Subcutaneous abdominal adipose tissue (tissue), 5 donors: Measurements from ENCODE around the gene HCK.

Experiments
- H3K27ac ChIP-seq: one replicate; pipeline ENCODE4 v1.7.0; 2013; ENCODE audit warnings: low read depth, mild to moderate bottlenecking, inconsistent platforms, low read length, moderate library complexity
- H3K27me3 ChIP-seq, 5 donors: one replicate each; pipeline ENCODE4 v1.7.0; 2013; ENCODE audit warnings: low read length in 5 of 5, inconsistent platforms in 1 of 5; ENCODE audit not compliant: control insufficient read depth in 5 of 5, insufficient read depth in 4 of 5
- H3K36me3 ChIP-seq, 5 donors: one replicate each; pipeline ENCODE4 v1.7.0; 2013; ENCODE audit warnings: low read length in 5 of 5; ENCODE audit not compliant: control insufficient read depth in 5 of 5, insufficient read depth in 5 of 5
- H3K4me1 ChIP-seq, 5 donors: one replicate each; pipeline ENCODE4 v1.7.0; 2013; ENCODE audit warnings: low read length in 5 of 5, mild to moderate bottlenecking in 3 of 5, moderate library complexity in 1 of 5; ENCODE audit not compliant: control insufficient read depth in 5 of 5, insufficient read depth in 5 of 5
- H3K4me3 ChIP-seq, 5 donors: one replicate each; pipeline ENCODE4 v1.7.0; 2013; ENCODE audit warnings: low read length in 5 of 5, low read depth in 1 of 5
- H3K9ac ChIP-seq, 5 donors: one replicate each; pipeline ENCODE4 v1.7.0; 2013; ENCODE audit warnings: low read length in 5 of 5, mild to moderate bottlenecking in 4 of 5, moderate library complexity in 3 of 5
- H3K9me3 ChIP-seq, 5 donors: one replicate each; pipeline ENCODE4 v1.7.0; 2013; ENCODE audit warnings: low read length in 5 of 5; ENCODE audit not compliant: control insufficient read depth in 5 of 5
- donor health status: healthy.
- donor health status: healthy.
- donor health status: healthy.
- donor health status: healthy.
- donor health status: healthy.

The HCK gene

GRCh38 chr20:32087070-32087469 is 35.0 kb downstream of the HCK start:
- Histone ChIP-seq H3K9me3 (peaks cover 0 to 3% (median 0%) of the 10 kb centered on the region in 5 donors), H3K27ac (no peak overlapping the region), H3K9ac (no peak overlapping the region), H3K4me3 (no peak overlapping the region), H3K36me3 (peaks cover 0 to 39% (median 5%) of the 10 kb centered on the region in 5 donors), H3K4me1 (peaks cover 0 to 6% (median 0%) of the 10 kb centered on the region in 5 donors), H3K27me3 (peaks cover 0 to 7% (median 4%) of the 10 kb centered on the region in 5 donors)

DNA sequence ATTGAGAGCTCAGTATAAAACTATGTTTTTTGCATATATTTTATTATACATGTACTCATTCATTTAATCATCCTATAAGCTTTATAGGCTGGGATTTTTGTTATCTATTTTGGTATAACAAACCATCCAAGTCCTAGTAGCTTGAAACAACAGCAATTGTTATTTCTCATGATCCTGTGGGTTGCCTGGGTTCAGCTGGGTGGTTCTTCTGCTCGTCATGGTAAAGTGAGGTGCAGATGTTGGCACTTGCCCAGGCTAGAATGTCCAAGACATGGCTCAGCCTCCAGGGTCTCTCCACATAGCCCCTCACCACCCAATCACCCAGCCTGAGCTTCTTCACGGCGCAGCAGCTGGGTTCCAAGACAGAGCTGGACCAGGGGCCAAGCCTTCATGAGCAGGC is 36.7 kb downstream of the HCK start:
- Histone ChIP-seq H3K9ac (no peak overlapping the region), H3K36me3 (peaks cover 0 to 42% (median 5%) of the 10 kb centered on the region in 5 donors), H3K4me3 (no peak overlapping the region), H3K27ac (no peak overlapping the region), H3K9me3 (peaks cover 0 to 3% (median 0%) of the 10 kb centered on the region in 5 donors), H3K27me3 (peaks cover 0 to 7% (median 2%) of the 10 kb centered on the region in 5 donors), H3K4me1 (peaks cover 0 to 4% (median 0%) of the 10 kb centered on the region in 5 donors)

GRCh38 chr20:32089637-32090362 is 37.8 kb downstream of the HCK start:
- peaks cover 0 to 2% (median 0%) of the 10 kb centered on the region in 5 donors for H3K4me1 ChIP-seq

GRCh38 chr20:32091888-32092346 is 39.9 kb downstream of the HCK start:
- peaks cover 0 to 27% (median under 1%) of the 10 kb centered on the region in 5 donors for H3K36me3 ChIP-seq
- no peak overlapping the region for H3K9ac ChIP-seq
- H3K4me1 ChIP-seq = no peaks in the 10 kb centered on the region
- H3K27me3 ChIP-seq = peaks cover 0 to 4% (median 0%) of the 10 kb centered on the region in 5 donors
- peaks cover 0 to 3% (median 0%) of the 10 kb centered on the region in 5 donors for H3K9me3 ChIP-seq
- H3K27ac ChIP-seq = no peak overlapping the region
- no peak overlapping the region for H3K4me3 ChIP-seq

More at GRCh38 chr20:32089637-32090362, 37.8 kb downstream of the HCK start:
- peaks cover 0 to 3% (median 0%) of the 10 kb centered on the region in 5 donors for H3K9me3 ChIP-seq
- no peak overlapping the region for H3K27ac ChIP-seq
- H3K27me3 ChIP-seq = peaks cover 0 to 4% (median 2%) of the 10 kb centered on the region in 5 donors
- peaks cover 0 to 32% (median 5%) of the 10 kb centered on the region in 5 donors for H3K36me3 ChIP-seq
- H3K9ac ChIP-seq = no peak overlapping the region
- H3K4me3 ChIP-seq = no peak overlapping the region

DNA sequence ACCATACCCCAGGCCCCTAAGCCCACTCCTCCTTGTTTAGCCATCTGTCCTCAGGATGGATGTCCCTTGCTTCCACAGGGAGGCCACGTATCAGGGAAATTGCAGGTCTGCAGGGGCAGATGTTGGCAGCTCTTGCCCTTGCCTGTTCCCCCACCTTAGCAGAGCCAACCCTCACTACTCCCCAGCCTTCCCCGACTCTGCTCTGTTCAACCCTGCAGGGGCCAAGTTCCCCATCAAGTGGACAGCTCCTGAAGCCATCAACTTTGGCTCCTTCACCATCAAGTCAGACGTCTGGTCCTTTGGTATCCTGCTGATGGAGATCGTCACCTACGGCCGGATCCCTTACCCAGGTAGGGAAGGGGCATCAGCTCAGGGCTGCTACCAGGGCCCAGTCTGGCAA is 46.7 kb downstream of the HCK start:
- H3K4me1 ChIP-seq = no peaks in the 10 kb centered on the region
- H3K36me3 ChIP-seq = peaks cover 0 to 32% (median 4%) of the 10 kb centered on the region in 5 donors
- no peak overlapping the region for H3K4me3 ChIP-seq
- no peak overlapping the region for H3K27ac ChIP-seq
- H3K27me3 ChIP-seq = peaks cover 5 to 12% (median 10%) of the 10 kb centered on the region in 5 donors
- no peaks in the 10 kb centered on the region for H3K9me3 ChIP-seq
- no peak overlapping the region for H3K9ac ChIP-seq

DNA sequence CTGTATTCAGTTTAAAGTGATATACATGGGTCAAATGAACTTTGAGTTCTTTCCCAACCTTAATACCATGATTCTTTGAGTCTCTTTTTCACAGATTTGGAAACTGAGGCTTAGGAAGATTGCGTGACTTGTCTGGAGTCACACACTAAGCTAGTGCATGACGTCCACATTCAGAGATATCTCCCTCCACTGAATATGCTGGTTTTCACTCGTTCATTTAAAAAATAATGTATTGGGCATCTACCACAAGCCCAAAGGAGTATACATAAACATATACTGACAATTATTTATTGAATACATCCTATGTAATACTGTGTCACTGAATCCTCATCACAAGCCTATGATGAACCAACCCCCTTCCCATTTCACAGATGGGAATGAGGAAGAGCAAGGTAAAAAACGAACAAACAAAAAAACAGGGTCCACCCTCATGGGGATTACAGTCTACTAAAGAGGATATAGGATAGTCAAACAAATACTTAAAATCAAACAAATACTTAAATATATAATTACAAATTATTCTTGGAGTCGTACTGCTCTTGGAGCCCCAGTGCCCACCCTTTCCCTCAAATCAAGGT is 56.9 kb downstream of the HCK start:
- Histone ChIP-seq H3K36me3 (peaks cover 0 to under 1% (median 0%) of the 10 kb centered on the region in 5 donors), H3K4me1 (peaks cover 11 to 29% (median 27%) of the 10 kb centered on the region in 5 donors), H3K4me3 (peak overlapping the region; percentile 84 to 100 (median 98)), H3K27ac (peak overlapping the region; percentile 99), H3K27me3 (peaks cover 0 to under 1% (median 0%) of the 10 kb centered on the region in 5 donors), H3K9ac (peak overlapping the region in 4 of 5 donors; percentile 87 to 100 (median 98)), H3K9me3 (no peaks in the 10 kb centered on the region)

- Histone ChIP-seq H3K36me3 (no peaks in the 10 kb centered on the region), H3K9ac (peak within 1 kb of the TSS; percentile 87 to 100 (median 97)), H3K27me3 (no peaks in the 10 kb centered on the region), H3K4me1 (peaks cover 11 to 29% (median 27%) of the 10 kb centered on the region in 5 donors), H3K9me3 (no peaks in the 10 kb centered on the region), H3K4me3 (peak within 1 kb of the TSS; percentile 84 to 100 (median 98)), H3K27ac (peak within 1 kb of the TSS; percentile 99)
These were observed 57.5 kb downstream of the HCK start, which contains the start of gene TM9SF4 for GRCh38 chr20:32109392-32110172. Gene TM9SF4, plus strand, starts transcription at chr20:32109714. Its CDS starts 27 bp downstream, at chr20:32109741.

- H3K27ac ChIP-seq = peak overlapping the region; percentile 99
- peak overlapping the region; percentile 84 to 100 (median 98) for H3K4me3 ChIP-seq
- no peaks in the 10 kb centered on the region for H3K9me3 ChIP-seq
- peak overlapping the region; percentile 87 to 100 (median 97) for H3K9ac ChIP-seq
- peaks cover 11 to 30% (median 27%) of the 10 kb centered on the region in 5 donors for H3K4me1 ChIP-seq
- no peaks in the 10 kb centered on the region for H3K27me3 ChIP-seq
- H3K36me3 ChIP-seq = peaks cover 0 to 5% (median 2%) of the 10 kb centered on the region in 5 donors
These were observed 58.2 kb downstream of the HCK start for GRCh38 chr20:32110173-32110704.

DNA sequence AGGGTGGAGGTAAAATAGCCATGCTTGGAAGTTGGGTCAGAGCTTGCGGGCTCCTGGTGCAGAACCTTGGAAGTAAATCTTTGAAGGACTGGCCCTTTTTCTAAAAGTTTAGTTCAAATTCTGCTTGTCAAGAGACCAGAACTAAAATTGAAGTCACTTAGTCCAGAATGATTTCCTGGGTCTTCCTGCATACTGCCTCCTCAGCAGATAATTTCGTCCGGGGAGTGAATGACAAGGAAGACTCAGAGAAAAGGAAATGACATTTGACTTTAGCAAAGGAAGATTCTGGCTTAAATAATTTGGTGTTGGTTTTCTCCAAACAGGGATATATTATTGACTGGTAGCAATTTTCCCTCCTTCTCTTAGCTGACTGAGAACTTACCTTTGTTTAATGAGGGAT is 58.7 kb downstream of the HCK start:
- Histone ChIP-seq H3K4me1 (peaks cover 11 to 32% (median 27%) of the 10 kb centered on the region in 5 donors), H3K9ac (peak overlapping the region in 4 of 5 donors; percentile 87 to 100 (median 96)), H3K27ac (peak overlapping the region; percentile 99), H3K4me3 (peak overlapping the region; percentile 84 to 100 (median 98)), H3K9me3 (no peaks in the 10 kb centered on the region), H3K36me3 (peaks cover 0 to 7% (median 4%) of the 10 kb centered on the region in 5 donors), H3K27me3 (no peaks in the 10 kb centered on the region)
